OCI-LY7 (cell line): ENCODE data around the gene LRRC8C.

ENCODE experiments used
- CTCF ChIP-seq: fragments of 200-600 bp; sonication (generic); conservative IDR thresholded peaks from 2 replicates; pipeline ENCODE4 v1.5.1; 2014; ENCODE audit warnings: mild to moderate bottlenecking, antibody characterized with exemption, low read length, moderate library complexity, mixed read lengths
- EZH2phosphoT487 ChIP-seq: fragments of 200-600 bp; sonication (generic); IDR thresholded peaks from 2 replicates; pipeline ENCODE4 v1.6.1; 2018; ENCODE audit warnings: low read depth, borderline replicate concordance, mild to moderate bottlenecking, mixed run types, antibody characterized with exemption, low read length, moderate library complexity, mixed read lengths

DNA sequence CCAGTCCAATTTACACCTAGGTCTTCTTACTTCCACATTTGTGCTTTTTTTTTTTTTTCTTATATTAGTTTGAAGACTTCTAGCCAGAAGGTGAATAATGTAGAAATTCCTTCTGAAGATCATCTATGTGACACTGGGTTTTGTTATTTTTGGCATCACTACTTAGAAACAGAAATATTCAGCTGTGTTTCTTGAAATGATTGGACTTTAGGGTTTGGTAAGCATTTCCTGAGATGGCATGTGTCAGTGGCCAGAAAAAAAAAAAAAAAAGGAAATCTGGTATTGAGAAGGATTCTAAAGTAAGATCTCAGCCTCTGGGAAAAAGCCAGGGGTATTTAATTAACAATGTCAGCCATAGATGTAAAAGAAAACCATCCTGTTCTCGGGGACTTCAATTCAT lies 43.4 kb upstream of the LRRC8C start:
- no peak for TF ChIP-seq CTCF
- TF ChIP-seq EZH2phosphoT487: no peak
